Ovary (tissue), 9 donors: ENCODE measurements around the gene PARS2. TPM values are rescaled to one million over a fixed set of nuclear protein-coding genes. Genes with fewer than 3 reads are reported as not detected.

Source experiments
- DNase-seq, 5 donors: peaks; one replicate each; pipeline ENCODE4 v3.0.0-alpha.2; 2019 to 2020
- H3K27ac ChIP-seq, 2 donors: fragments of 200-600 bp; one replicate each; pipeline versions ENCODE4 v1.5.1 to v1.8.0; 2019 to 2022
- H3K27me3 ChIP-seq: fragments of 200-600 bp; one replicate; pipeline ENCODE4 v1.8.0; 2022
- H3K36me3 ChIP-seq: fragments of 200-600 bp; sonication (generic); one replicate; pipeline ENCODE4 v1.5.1; 2019
- H3K4me1 ChIP-seq: one replicate; pipeline ENCODE4 v1.8.1; 2013; ENCODE audit warnings: mild to moderate bottlenecking, moderate library complexity; ENCODE audit not compliant: insufficient read depth
- H3K4me3 ChIP-seq: fragments of 200-600 bp; sonication (generic); one replicate; pipeline ENCODE4 v1.5.1; 2017
- H3K9me3 ChIP-seq, 2 donors: fragments of 200-600 bp in 1 of 2; sonication (generic) in 1 of 2; one replicate each; pipeline versions ENCODE4 v1.5.1 to v1.8.1; 2013 to 2019; ENCODE audit warnings: mild to moderate bottlenecking in 1 of 2, moderate library complexity in 1 of 2
- EP300 ChIP-seq: sonication (generic); formaldehyde crosslinking; IDR thresholded peaks from one replicate; pipeline ENCODE4 v1.6.1; 2017; ENCODE audit warnings: antibody characterized with exemption
- POLR2A ChIP-seq: fragments of 450-650 bp; IDR thresholded peaks from one replicate; pipeline ENCODE4 v1.6.1; 2017; ENCODE audit warnings: antibody characterized with exemption, mild to moderate bottlenecking, moderate library complexity
- WGBS, 3 donors: extraction: QIAGEN DNeasy Blood & Tissue Kit in 1 of 3; methylation state at CpG; one replicate each; pipeline versions ENCODE4 v1.1.5 to v1.1.7; 2013 to 2017; 5-methylcytosine and 5-hydroxymethylcytosine counted together
- intact Hi-C, 4 donors: fragments of 100-400 bp; cut with DNase I; formaldehyde crosslinking; loops; one replicate each; pipeline versions ENCODE4 v1.11.0 to v1.15.1; 2022 to 2023
- polyA plus RNA-seq, 2 donors: library from polyadenylated mRNA; stranded (reverse); fragments of 200-250 nt in 1 of 2; fragments of 350-450 nt in 1 of 2; fragmentation: Illumina TruSeq in 1 of 2; extraction: RNeasy Lipid Tissue Mini Kit (QIAGEN cat#74804) in 1 of 2; gene quantifications; one replicate each; pipeline ENCODE4 v1.2.3, GENCODE V29; 2013 to 2014
- total RNA-seq, 7 donors: library from RNA; depleted of rRNA in 2 of 7; stranded (reverse); fragments of >200 nt in 2 of 7; fragmentation: NEBNext Ultra II Directional in 3 of 7; extraction: Animal tissue kit (Norgen Biotek cat#: 25700) in 3 of 7; gene quantifications; one replicate each; pipeline versions ENCODE4 v1.1.0 to v1.2.4, GENCODE V29; 2016 to 2023
- TF ChIP-seq, protein P1 (sequence below), 3 donors: fragments of 450-650 bp in 2 of 3; fragments of 200-600 bp in 1 of 3; IDR thresholded peaks; one replicate each; pipeline versions ENCODE4 v1.5.1 to v1.8.0; 2016 to 2022; ENCODE audit warnings: antibody characterized with exemption in 3 of 3, mild to moderate bottlenecking in 1 of 3
- donor health status: DM: no; HTN: no; CAD: no; lungs with moderate emphysema.
- donor health status: DM: no; HTN: no; CAD: no.
- donor health status: Bipolar disorder and iron deficiency.
- donor health status: DM: yes; HTN: yes; CAD: no.
- donor health status: DM: no; HTN: no; CAD: no.
- donor health status: DM: yes; HTN: yes; CAD: no.

The PARS2 gene
- total and polyA plus RNA-seq, 9 donors: 3.2 to 9.6 (median 6.4) TPM

DNA sequence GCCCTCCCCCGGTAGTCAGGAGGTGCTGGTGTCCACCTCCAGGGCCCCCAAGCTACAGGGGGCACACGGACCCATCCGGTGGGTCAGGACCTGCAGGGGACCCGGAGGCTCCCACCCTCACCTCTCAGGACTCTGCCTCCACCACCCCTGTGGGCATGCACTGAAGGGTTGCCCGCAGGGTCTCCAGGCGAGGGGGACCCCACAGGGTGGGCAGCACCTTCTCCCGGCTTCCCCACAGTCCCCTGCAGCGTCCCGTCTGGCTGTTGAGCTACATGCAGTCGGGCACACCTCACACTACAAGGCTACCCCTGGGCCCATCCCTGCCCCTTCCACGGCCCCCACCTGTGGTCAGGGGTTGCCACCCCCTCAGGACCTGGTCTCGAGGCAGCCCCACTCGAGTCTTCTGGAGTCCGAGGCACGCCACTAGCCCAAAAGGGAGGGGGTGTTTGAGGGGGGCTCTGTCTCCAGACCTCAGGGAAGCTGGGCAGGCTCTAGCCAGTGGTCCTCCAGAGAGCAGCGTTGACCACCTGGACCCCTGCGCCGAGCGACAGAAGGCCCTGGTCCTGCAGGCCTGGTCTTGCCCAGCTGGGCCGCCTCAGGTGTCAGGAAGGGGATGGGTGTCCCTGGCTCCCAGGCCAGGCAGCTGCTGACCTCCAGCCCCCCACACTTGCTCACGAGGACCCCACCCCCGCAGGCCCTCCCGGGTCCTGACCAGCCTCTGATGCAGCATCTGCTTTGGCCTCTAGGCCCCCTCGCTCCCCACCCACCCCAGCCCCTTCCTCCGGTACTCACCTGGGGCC is 9.6 kb downstream of the PARS2 start:
- WGBS, 3 donors: 77 to 86% (median 79%) methylated on average over 18 to 25 of the region's 25 CpGs
- Histone ChIP-seq H3K27me3 (no peaks in the 10 kb centered on the region), H3K4me1 (no peaks in the 10 kb centered on the region), H3K27ac (no peak overlapping the region), H3K4me3 (no peak overlapping the region), H3K36me3 (no peaks in the 10 kb centered on the region), H3K9me3 (no peaks in the 10 kb centered on the region)
- intact Hi-C loops: no loop called here
- no peak for DNase-seq
- TF ChIP-seq EP300 (no peak), POLR2A (no peak)
- TF ChIP-seq, protein P1, sequence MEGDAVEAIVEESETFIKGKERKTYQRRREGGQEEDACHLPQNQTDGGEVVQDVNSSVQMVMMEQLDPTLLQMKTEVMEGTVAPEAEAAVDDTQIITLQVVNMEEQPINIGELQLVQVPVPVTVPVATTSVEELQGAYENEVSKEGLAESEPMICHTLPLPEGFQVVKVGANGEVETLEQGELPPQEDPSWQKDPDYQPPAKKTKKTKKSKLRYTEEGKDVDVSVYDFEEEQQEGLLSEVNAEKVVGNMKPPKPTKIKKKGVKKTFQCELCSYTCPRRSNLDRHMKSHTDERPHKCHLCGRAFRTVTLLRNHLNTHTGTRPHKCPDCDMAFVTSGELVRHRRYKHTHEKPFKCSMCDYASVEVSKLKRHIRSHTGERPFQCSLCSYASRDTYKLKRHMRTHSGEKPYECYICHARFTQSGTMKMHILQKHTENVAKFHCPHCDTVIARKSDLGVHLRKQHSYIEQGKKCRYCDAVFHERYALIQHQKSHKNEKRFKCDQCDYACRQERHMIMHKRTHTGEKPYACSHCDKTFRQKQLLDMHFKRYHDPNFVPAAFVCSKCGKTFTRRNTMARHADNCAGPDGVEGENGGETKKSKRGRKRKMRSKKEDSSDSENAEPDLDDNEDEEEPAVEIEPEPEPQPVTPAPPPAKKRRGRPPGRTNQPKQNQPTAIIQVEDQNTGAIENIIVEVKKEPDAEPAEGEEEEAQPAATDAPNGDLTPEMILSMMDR (IDR thresholded peaks at IDR 0.05): no peak

DNA sequence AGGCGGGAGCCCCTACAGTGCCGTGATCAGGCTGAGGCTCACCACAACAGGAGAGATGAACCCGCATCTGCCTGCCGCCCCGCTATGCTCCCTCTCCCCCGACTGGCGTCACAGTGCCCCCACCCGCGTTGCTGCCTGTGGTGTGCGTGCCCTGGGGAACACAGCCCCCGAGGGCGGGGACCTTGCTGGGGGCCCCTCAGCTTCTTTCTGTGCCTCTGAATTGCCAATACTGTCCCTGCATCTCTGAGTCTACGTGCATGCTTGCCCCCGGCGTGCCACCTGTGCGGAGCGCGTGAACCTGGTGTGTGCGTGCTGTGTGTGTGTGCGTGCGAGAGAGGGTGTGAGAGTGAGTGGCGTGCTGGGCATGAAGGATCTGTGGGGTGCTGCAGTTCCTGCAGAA is 10.3 kb downstream of the PARS2 start:
- no peaks in the 10 kb centered on the region for H3K9me3 ChIP-seq
- H3K4me1 ChIP-seq: no peaks in the 10 kb centered on the region
- intact Hi-C loops: no loop called here
- H3K36me3 ChIP-seq: no peaks in the 10 kb centered on the region
- no peak overlapping the region for H3K27ac ChIP-seq
- no peak for DNase-seq
- no peaks in the 10 kb centered on the region for H3K27me3 ChIP-seq
- TF ChIP-seq, protein P1 (IDR thresholded peaks at IDR 0.05): no peak
- 82 to 87% (median 84%) methylated on average over 22 of the region's 22 CpGs for WGBS, 3 donors
- no peak overlapping the region for H3K4me3 ChIP-seq

DNA sequence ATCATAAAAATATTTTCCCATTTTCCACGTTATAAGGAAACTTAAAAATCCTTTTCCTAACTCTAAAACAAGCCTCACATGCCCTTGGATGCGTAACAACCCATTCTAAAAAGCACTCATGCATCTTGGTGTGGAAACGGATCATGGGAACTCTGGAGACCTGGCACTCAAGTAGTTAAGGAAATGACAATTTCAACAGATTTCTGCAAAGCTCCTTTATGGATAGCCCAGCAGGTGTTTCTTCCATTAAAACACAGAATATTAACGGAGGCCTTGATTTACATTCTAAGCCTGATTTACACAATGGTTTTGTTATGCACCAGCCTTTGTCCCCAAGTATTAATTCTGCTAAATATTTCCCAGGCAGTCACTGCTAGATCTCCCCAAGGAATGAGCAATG is 12.9 kb downstream of the PARS2 start:
- intact Hi-C loops: no loop called here
- DNase-seq: no peak
- no peaks in the 10 kb centered on the region for H3K4me1 ChIP-seq
- no peaks in the 10 kb centered on the region for H3K36me3 ChIP-seq
- no peak overlapping the region for H3K27ac ChIP-seq
- no peaks in the 10 kb centered on the region for H3K9me3 ChIP-seq
- H3K27me3 ChIP-seq: no peaks in the 10 kb centered on the region
- TF ChIP-seq, protein P1 (IDR thresholded peaks at IDR 0.05): no peak
- TF ChIP-seq POLR2A (no peak), EP300 (no peak)
- H3K4me3 ChIP-seq: no peak overlapping the region
- WGBS, 3 donors: 62 to 64% (median 64%) methylated on average over 4 of the region's 4 CpGs

DNA sequence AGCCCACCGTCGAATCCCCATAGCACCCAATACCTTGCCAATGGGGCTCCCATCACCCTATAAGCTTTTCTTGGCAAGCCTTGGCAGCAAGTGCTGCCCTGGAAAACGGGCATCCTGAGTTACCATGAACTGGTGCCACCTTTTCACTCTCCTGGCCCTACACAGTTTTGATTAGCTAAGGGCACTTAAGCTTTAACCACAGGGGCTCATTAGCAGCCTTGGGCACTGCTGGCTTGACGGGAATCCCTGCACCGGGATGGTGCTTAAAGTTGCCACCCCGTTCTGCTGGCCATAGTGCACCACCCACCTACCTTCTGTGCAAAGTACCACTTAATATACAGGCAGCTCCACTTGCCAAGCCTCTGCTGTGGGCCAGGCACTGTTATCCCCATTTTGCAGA is 13.7 kb downstream of the PARS2 start:
- Histone ChIP-seq H3K4me1 (no peaks in the 10 kb centered on the region), H3K27me3 (no peaks in the 10 kb centered on the region), H3K4me3 (no peak overlapping the region), H3K36me3 (no peaks in the 10 kb centered on the region), H3K9me3 (no peaks in the 10 kb centered on the region), H3K27ac (no peak overlapping the region)
- intact Hi-C loops: no loop called here
- TF ChIP-seq, protein P1 (IDR thresholded peaks at IDR 0.05): no peak
- TF ChIP-seq POLR2A: no peak
- TF ChIP-seq EP300: no peak
- no peak for DNase-seq
- 67 to 74% (median 71%) methylated on average over 6 of the region's 6 CpGs for WGBS, 3 donors
